Measurements from ENCODE around the gene RAP2B.
"Not testable (repeated sequence)": the region's sequence is repeated elsewhere in the genome, so short reads cannot be mapped to it uniquely, and the experiment has no call there.

The RAP2B gene

DNA sequence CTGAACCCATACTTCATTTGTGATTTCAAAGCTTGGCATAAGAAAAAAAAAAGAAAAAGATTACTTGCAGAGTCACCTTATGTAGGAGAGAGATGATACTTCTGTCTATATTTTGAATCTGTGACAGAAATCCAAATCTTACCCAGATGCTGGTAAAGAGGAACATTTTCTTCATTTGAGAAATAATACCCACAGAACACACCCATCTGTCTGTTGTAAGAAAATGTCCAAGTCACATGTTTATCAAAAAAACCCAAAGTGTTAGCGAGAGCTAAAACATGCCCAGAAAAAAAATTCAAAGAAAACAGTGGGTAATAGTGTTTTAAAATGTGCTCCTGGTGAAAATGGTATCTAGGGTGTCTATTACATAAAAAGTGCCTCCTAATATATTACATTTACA lies 18.0 kb upstream of the RAP2B start:
- H3K4me1 ChIP-seq (ENCODE audit: insufficient read depth, low read length), result no peaks in the 10 kb centered on the region; the same call in 1 of the 2 replicates
- no peak overlapping the region for H3K4me3 ChIP-seq (ENCODE audit: low read length)
- no peaks in the 10 kb centered on the region for H3K27me3 ChIP-seq (ENCODE audit: insufficient read depth, low read length)
- H3K27ac ChIP-seq (ENCODE audit: low read length), result no peak overlapping the region
- no peaks in the 10 kb centered on the region for H3K36me3 ChIP-seq (ENCODE audit: insufficient read depth, low read depth, low read length)
- no peaks in the 10 kb centered on the region for H3K9me3 ChIP-seq (ENCODE audit: insufficient read depth, low read depth, low read length)
- no peak overlapping the region for H3K9ac ChIP-seq (ENCODE audit: low read depth, low read length)

DNA sequence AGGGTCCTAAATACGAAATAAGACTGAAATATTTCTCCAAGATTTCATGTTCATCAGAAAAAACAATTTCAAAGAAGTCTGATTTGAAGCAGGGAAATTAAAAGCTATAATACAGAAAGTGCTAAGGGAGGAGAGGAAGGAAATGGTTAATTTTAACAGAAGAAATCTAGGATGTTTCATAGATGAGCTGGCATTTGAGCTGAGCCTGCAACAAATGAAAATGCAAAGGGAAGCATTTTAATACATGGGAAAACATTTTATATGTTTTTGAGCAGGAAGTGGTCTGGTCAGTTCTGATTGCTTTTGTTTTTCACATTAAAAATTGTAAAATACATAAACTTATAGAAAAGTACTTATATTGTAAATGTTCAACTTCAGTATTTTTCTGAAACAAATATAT lies 17.2 kb upstream of the RAP2B start:
- Histone ChIP-seq H3K36me3 (ENCODE audit: insufficient read depth, low read depth, low read length) (no peaks in the 10 kb centered on the region), H3K9ac (ENCODE audit: low read depth, low read length) (no peak overlapping the region), H3K27me3 (ENCODE audit: insufficient read depth, low read length) (no peaks in the 10 kb centered on the region), H3K27ac (ENCODE audit: low read length) (no peak overlapping the region), H3K4me1 (ENCODE audit: insufficient read depth, low read length) (no peaks in the 10 kb centered on the region; the same call in 1 of the 2 replicates), H3K4me3 (ENCODE audit: low read length) (no peak overlapping the region), H3K9me3 (ENCODE audit: insufficient read depth, low read depth, low read length) (no peaks in the 10 kb centered on the region)

DNA sequence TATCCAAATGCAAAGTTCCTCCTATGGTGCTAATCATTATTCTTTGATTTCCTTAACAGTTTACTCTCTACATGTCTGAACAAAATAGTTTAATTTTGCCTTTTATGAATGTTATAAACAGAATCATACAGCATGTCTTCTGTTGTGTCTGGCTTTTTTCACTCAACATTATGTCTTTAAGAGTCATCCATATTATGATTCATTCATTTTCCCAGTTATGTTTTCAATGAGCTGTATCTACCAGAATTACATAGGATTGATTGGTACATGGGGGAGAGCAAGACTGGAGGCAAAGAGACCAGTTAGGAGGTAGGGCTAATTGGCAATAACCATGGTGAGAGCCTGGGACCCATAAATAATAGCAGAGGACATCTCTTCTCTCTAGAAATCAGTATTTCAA lies 16.6 kb upstream of the RAP2B start:
- no peak overlapping the region for H3K27ac ChIP-seq (ENCODE audit: low read length)

DNA sequence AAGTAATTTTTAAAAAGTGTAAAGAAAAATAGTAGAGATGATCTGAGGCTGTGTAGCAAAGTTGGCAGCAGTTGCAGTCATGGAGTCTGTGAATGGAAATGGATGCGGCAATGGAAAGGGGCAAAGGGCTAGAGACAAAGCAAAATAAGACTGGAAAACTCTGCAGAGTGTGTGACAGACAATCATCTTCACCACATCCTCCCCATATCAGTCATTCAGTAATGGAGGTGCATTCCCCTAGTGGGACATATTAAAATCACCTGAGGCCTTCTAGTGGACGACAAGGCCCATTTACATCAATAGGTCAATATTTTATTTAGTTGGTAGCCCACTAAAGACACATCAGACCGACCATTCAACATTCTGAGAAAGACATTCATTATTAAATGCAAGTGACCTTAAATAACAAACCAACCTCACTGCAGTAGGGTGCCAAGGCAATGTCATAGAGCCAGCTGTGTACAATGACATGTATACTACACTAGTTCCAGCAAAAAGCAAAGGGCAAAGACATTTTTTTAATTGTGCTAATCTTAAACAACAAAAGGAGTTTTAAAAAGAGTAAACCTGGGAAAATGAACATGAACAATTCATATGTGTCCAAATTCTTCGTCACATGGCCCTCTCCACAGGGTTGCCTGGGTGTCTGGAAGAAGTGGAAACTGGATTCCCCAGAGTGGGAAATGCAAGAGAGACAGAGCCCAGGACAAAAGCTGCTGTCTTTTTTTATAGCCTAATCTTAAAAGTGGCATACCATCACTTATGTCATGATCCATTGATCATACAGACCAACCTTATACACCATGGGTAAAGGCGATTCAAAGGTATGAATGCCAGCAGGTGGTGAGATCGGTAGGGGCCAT lies 15.6 kb upstream of the RAP2B start:
- no peaks in the 10 kb centered on the region for H3K9me3 ChIP-seq (ENCODE audit: insufficient read depth, low read depth, low read length)
- no peak overlapping the region for H3K4me3 ChIP-seq (ENCODE audit: low read length)
- no peak overlapping the region for H3K27ac ChIP-seq (ENCODE audit: low read length)
- no peaks in the 10 kb centered on the region; the same call in 1 of the 2 replicates for H3K4me1 ChIP-seq (ENCODE audit: insufficient read depth, low read length)
- H3K9ac ChIP-seq (ENCODE audit: low read depth, low read length), result no peak overlapping the region
- no peaks in the 10 kb centered on the region for H3K27me3 ChIP-seq (ENCODE audit: insufficient read depth, low read length)
- H3K36me3 ChIP-seq (ENCODE audit: insufficient read depth, low read depth, low read length), result no peaks in the 10 kb centered on the region

More for the DNA sequence above, 16.6 kb upstream of the RAP2B start:
- H3K4me1 ChIP-seq (ENCODE audit: insufficient read depth, low read length), result no peaks in the 10 kb centered on the region; the same call in 1 of the 2 replicates
- no peak overlapping the region for H3K9ac ChIP-seq (ENCODE audit: low read depth, low read length)
- H3K36me3 ChIP-seq (ENCODE audit: insufficient read depth, low read depth, low read length), result no peaks in the 10 kb centered on the region
- H3K27me3 ChIP-seq (ENCODE audit: insufficient read depth, low read length), result no peaks in the 10 kb centered on the region
- H3K9me3 ChIP-seq (ENCODE audit: insufficient read depth, low read depth, low read length), result no peaks in the 10 kb centered on the region
- no peak overlapping the region for H3K4me3 ChIP-seq (ENCODE audit: low read length)

DNA sequence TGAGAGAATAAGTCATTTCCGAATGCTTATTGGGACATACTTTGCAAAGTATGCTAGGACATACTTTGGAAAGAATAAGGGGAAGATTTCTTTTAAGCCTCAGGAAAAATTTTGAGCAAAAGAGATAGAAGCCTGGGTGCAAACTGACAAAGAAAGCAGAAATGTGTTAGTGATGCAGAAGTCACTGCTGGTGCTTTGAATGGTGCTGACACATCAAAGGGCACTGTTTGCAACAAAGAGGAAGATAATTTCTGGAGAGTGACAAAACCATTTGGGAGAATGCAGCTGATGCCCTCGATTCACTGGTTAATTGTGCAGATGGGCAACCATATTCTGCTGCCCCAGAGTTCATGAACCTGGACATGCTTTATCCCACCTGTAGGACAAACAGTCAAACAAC lies 11.0 kb upstream of the RAP2B start:
- Histone ChIP-seq H3K4me1 (ENCODE audit: insufficient read depth, low read length) (no peaks in the 10 kb centered on the region), H3K27me3 (ENCODE audit: insufficient read depth, low read length) (no peaks in the 10 kb centered on the region), H3K9ac (ENCODE audit: low read depth, low read length) (no peak overlapping the region), H3K27ac (ENCODE audit: low read length) (no peak overlapping the region), H3K9me3 (ENCODE audit: insufficient read depth, low read depth, low read length) (no peaks in the 10 kb centered on the region), H3K4me3 (ENCODE audit: low read length) (no peak overlapping the region), H3K36me3 (ENCODE audit: insufficient read depth, low read depth, low read length) (no peaks in the 10 kb centered on the region)

DNA sequence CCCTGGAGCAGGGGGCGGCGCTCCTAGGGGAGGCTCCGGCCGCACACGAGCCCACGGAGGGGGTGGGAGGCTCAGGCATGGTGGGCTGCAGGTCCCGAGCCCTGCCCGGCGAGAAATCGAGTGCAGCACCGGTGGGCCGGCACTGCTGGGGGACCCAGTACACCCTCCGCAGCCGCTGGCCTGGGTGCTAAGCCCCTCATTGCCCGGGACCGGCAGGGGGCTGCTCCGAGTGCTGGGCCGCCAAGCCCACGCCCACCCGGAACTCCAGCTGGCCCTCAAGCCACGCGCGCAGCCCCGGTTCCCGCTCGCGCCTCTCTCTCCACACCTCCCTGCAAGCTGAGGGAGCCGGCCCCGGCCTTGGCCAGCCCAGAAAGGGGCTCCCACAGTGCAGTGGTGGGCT lies 6.2 kb upstream of the RAP2B start:
- H3K27me3 ChIP-seq (ENCODE audit: insufficient read depth, low read length), result peaks cover 12% of the 10 kb centered on the region
- H3K27ac ChIP-seq (ENCODE audit: low read length); H3K9ac ChIP-seq (ENCODE audit: low read depth, low read length); H3K4me3 ChIP-seq (ENCODE audit: low read length); H3K36me3 ChIP-seq (ENCODE audit: insufficient read depth, low read depth, low read length); H3K9me3 ChIP-seq (ENCODE audit: insufficient read depth, low read depth, low read length); H3K4me1 ChIP-seq (ENCODE audit: insufficient read depth, low read length): not testable (repeated sequence)

DNA sequence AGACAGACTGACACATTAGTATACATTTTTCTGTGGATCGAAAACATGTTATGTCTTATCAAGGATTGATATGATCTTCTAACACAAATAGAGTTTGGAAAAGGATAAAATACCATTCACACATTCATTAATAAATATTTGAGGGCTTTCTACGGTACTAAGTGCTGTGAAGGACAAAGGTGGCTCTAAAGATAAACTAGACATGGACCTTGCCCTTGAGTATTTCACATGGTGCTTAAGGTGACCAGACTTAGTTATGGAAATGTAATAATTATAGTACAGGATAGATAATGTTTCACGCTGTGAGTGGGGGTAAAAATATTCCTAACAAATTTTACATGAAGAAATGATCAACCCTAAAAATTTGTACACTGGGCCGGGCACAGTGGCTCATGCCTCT lies 3.8 kb upstream of the RAP2B start:
- Histone ChIP-seq H3K4me1 (ENCODE audit: insufficient read depth, low read length) (peaks cover 6% of the 10 kb centered on the region; the same call in 1 of the 2 replicates), H3K4me3 (ENCODE audit: low read length) (no peak overlapping the region), H3K36me3 (ENCODE audit: insufficient read depth, low read depth, low read length) (no peaks in the 10 kb centered on the region), H3K27ac (ENCODE audit: low read length) (no peak overlapping the region), H3K9ac (ENCODE audit: low read depth, low read length) (no peak overlapping the region), H3K9me3 (ENCODE audit: insufficient read depth, low read depth, low read length) (no peaks in the 10 kb centered on the region), H3K27me3 (ENCODE audit: insufficient read depth, low read length) (peaks cover 12% of the 10 kb centered on the region)

DNA sequence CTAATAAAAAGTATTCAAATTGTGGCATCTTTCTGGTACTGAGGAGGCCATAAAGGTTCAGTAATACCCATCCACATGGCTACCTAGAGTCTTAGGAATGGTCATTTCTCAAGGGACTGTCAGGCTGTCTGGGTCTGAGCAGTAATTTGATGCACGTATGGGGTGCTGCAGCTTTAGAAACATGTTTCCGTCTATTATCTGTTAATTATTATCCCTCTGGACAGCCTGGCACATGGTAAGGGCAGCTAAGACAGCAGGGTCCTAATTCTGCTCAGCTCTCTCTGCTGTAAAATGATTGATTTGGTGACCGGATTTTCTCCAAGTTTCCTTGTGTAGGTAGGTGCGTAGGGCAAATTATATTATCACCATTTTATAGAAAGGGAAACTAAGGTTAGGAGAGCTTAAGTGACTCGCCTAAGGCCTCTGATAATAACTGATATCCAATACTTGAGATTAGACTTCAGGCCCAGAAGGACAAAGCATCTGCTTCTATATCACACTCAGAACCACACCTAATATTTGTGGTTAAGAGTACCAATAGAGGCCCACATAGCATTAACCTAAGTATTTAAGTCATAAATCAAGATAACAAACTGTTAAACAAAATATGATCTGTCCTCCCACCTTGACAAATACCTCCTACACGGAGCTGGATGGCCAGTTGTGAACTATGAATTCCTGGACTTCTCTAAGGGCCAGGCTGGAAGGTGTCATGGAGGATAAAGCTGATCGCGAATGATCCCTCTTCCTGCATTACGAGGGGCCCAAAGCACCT lies 2.9 kb upstream of the RAP2B start:
- Histone ChIP-seq H3K9me3 (ENCODE audit: insufficient read depth, low read depth, low read length) (no peaks in the 10 kb centered on the region), H3K9ac (ENCODE audit: low read depth, low read length) (no peak overlapping the region), H3K27me3 (ENCODE audit: insufficient read depth, low read length) (peaks cover 12% of the 10 kb centered on the region), H3K36me3 (ENCODE audit: insufficient read depth, low read depth, low read length) (no peaks in the 10 kb centered on the region), H3K4me3 (ENCODE audit: low read length) (no peak overlapping the region), H3K27ac (ENCODE audit: low read length) (no peak overlapping the region), H3K4me1 (ENCODE audit: insufficient read depth, low read length) (peaks cover 6% of the 10 kb centered on the region)

DNA sequence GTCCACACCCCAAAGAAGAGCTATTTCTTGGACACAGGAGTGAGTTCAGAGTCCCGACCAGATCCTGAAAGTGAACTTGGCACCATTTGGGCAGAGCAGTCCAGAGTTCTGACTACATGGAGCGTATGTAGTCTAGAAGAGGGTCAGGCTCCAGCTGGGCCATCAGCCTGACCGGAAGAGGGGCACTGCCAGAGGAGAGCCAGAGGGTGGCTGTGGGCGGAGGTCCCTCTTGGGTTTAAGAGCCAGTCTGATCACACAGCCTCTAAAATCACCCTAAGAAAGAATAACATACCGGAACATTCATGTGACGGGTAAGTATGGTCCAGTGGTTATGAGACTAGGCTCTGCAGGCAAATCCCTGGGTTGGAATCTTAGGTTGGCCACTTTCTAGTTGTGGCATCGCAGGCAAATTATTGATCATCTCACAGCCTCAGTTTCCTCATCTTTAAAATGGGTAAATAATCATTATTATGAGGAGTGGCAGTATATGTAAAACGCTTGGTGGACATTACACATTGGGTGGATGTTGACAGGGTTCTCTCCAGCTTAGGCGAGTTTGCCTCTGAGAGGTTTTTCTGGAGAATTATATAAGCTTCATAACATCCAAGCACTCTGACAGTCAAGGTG lies 2.1 kb upstream of the RAP2B start:
- H3K27ac ChIP-seq (ENCODE audit: low read length), result no peak overlapping the region

DNA sequence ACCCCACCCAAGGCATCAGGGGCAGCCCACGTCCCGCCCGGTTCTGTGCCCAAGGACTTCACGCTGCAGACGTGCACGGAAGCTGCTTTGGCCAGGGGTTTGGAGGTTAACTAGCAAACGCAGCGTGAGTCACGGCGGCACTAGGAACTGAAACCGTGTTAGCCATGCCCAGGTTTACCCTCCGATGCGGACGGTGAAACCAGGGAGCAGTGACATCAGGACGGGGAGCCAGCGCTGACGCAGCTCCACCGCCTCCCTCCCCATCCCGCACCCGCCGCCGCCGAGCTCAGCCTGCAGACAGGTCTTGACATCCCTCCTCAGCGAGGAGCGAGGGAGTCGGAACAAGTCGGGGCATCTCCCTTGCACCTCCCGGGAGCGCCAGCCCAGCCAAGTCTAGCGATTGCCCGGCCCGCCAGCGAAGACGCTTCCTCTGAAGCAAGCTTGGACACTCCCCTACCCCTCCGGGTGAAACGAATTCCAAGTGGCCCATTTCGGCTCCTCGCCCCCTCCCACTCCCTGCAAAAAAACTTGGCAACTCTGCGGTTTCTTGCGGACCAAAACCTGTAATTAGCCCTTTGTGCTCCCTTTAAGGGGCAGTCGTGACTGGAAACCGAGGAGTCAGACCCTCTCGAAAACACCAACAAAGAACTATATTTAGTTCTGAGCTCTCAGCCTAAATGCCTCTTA lies 1.4 kb upstream of the RAP2B start:
- Histone ChIP-seq H3K4me3 (ENCODE audit: low read length) (peak overlapping the region; percentile 88), H3K36me3 (ENCODE audit: insufficient read depth, low read depth, low read length) (no peaks in the 10 kb centered on the region), H3K4me1 (ENCODE audit: insufficient read depth, low read length) (peaks cover 11% of the 10 kb centered on the region), H3K9ac (ENCODE audit: low read depth, low read length) (peak overlapping the region; percentile 73; the same call in 1 of the 2 replicates), H3K27me3 (ENCODE audit: insufficient read depth, low read length) (peaks cover 12% of the 10 kb centered on the region), H3K9me3 (ENCODE audit: insufficient read depth, low read depth, low read length) (no peaks in the 10 kb centered on the region), H3K27ac (ENCODE audit: low read length) (no peak overlapping the region)

More for the DNA sequence above, 2.1 kb upstream of the RAP2B start:
- Histone ChIP-seq H3K9me3 (ENCODE audit: insufficient read depth, low read depth, low read length) (no peaks in the 10 kb centered on the region), H3K4me3 (ENCODE audit: low read length) (peak overlapping the region; percentile 88), H3K4me1 (ENCODE audit: insufficient read depth, low read length) (peaks cover 9% of the 10 kb centered on the region), H3K27me3 (ENCODE audit: insufficient read depth, low read length) (peaks cover 12% of the 10 kb centered on the region), H3K9ac (ENCODE audit: low read depth, low read length) (peak overlapping the region; percentile 73; the same call in 1 of the 2 replicates), H3K36me3 (ENCODE audit: insufficient read depth, low read depth, low read length) (no peaks in the 10 kb centered on the region)

DNA sequence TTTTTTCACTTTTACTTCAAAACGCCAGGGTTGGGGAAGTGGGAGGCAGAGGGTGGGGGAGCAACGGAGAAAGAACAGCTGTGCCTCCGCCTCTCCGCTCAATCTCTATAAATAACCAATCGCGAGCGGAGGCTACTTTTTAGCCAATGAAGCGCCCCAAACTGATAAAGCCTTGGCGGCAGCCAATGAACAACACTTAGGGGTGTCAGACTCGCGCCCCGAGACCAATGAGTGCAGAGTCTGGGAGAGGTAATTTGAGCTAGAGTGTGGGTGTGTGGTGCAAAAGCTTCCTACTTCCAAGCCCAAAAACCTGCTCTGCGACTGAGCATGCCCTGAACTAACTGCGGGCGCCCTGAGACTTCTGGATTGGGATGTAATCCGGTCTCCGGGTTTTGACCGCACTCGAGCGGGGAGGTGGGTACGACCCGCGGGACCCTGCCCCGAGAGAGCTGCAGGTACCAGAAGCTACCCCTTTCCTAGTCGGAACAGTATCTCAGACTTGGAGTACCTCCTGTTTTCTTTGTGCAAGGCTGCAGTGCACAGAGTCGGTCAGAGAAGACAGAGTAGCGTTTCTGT lies 800 bp upstream of the RAP2B start:
- Histone ChIP-seq H3K4me3 (ENCODE audit: low read length) (peak overlapping the region; percentile 88), H3K27me3 (ENCODE audit: insufficient read depth, low read length) (peaks cover 12% of the 10 kb centered on the region), H3K9me3 (ENCODE audit: insufficient read depth, low read depth, low read length) (no peaks in the 10 kb centered on the region), H3K27ac (ENCODE audit: low read length) (no peak overlapping the region), H3K9ac (ENCODE audit: low read depth, low read length) (peak overlapping the region; percentile 80; the same call in 1 of the 2 replicates), H3K4me1 (ENCODE audit: insufficient read depth, low read length) (peaks cover 11% of the 10 kb centered on the region), H3K36me3 (ENCODE audit: insufficient read depth, low read depth, low read length) (no peaks in the 10 kb centered on the region)

All from iPS-20b (cell line).